Lower leg skin (tissue), 4 donors: Measurements from ENCODE around the gene OLFML3. TPM values are rescaled to one million over a fixed set of nuclear protein-coding genes. Genes with fewer than 3 reads are reported as not detected.
"Not testable (repeated sequence)": the region's sequence is repeated elsewhere in the genome, so short reads cannot be mapped to it uniquely, and the experiment has no call there.

ENCODE experiments used
- DNase-seq, 2 donors: peaks; one replicate each; pipeline ENCODE4 v3.0.0-alpha.2; 2019; ENCODE audit warnings: low spot score in 2 of 2
- H3K4me3 ChIP-seq: fragments of 200-600 bp; sonication (generic); 2 replicates; pipeline ENCODE4 v1.5.1; 2017; ENCODE audit warnings: mild to moderate bottlenecking, low read depth; ENCODE audit not compliant: poor library complexity, severe bottlenecking
- POLR2A ChIP-seq, 2 donors: fragments of 450-650 bp; IDR thresholded peaks; one replicate each; pipeline ENCODE4 v1.6.1; 2016 to 2017; ENCODE audit warnings: antibody characterized with exemption in 2 of 2, mild to moderate bottlenecking in 1 of 2, moderate library complexity in 1 of 2
- WGBS, 2 donors: methylation state at CpG; one replicate each; pipeline ENCODE4 v1.1.5; 2018; 5-methylcytosine and 5-hydroxymethylcytosine counted together
- intact Hi-C: fragments of 100-400 bp; cut with DNase I; formaldehyde crosslinking; loops from one replicate; pipeline ENCODE4 v1.15.0; 2023; ENCODE audit warnings: low total_unique reads
- total RNA-seq, 4 donors: library from RNA; depleted of rRNA; stranded (reverse); fragments of >200 nt; gene quantifications; one replicate each; pipeline ENCODE4 v1.1.0, GENCODE V29; 2016
- TF ChIP-seq, protein P1 (sequence below), 3 donors: fragments of 450-650 bp; IDR thresholded peaks; one replicate each; pipeline ENCODE4 v1.5.1; 2016; ENCODE audit warnings: antibody characterized with exemption in 3 of 3, mild to moderate bottlenecking in 3 of 3, moderate library complexity in 2 of 3

Gene OLFML3
- total RNA-seq, 4 donors from 2014 or later = 3.7 to 57.9 (median 15.9) TPM

- no peak overlapping the region for H3K4me3 ChIP-seq
- no peak for TF ChIP-seq POLR2A (IDR thresholded peaks at IDR 0.05)
- TF ChIP-seq, protein P1, sequence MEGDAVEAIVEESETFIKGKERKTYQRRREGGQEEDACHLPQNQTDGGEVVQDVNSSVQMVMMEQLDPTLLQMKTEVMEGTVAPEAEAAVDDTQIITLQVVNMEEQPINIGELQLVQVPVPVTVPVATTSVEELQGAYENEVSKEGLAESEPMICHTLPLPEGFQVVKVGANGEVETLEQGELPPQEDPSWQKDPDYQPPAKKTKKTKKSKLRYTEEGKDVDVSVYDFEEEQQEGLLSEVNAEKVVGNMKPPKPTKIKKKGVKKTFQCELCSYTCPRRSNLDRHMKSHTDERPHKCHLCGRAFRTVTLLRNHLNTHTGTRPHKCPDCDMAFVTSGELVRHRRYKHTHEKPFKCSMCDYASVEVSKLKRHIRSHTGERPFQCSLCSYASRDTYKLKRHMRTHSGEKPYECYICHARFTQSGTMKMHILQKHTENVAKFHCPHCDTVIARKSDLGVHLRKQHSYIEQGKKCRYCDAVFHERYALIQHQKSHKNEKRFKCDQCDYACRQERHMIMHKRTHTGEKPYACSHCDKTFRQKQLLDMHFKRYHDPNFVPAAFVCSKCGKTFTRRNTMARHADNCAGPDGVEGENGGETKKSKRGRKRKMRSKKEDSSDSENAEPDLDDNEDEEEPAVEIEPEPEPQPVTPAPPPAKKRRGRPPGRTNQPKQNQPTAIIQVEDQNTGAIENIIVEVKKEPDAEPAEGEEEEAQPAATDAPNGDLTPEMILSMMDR (IDR thresholded peaks at IDR 0.05) = no peak
- no peak for DNase-seq
- intact Hi-C loops = no loop called here
- WGBS, 2 donors = 47 to 68% methylated on average over 9 of the region's 9 CpGs
These were observed 31.3 kb downstream of the OLFML3 start for GRCh38 chr1:114010433-114011184.

- no peak for DNase-seq
- no peak for TF ChIP-seq POLR2A (IDR thresholded peaks at IDR 0.05)
- TF ChIP-seq, protein P1 (IDR thresholded peaks at IDR 0.05) = no peak
- no peak overlapping the region for H3K4me3 ChIP-seq
- intact Hi-C loops = no loop called here
These were observed 32.5 kb downstream of the OLFML3 start for GRCh38 chr1:114011796-114012195.

- TF ChIP-seq, protein P1 (IDR thresholded peaks at IDR 0.05) = no peak
- TF ChIP-seq POLR2A (IDR thresholded peaks at IDR 0.05) = no peak
- DNase-seq = no peak
- intact Hi-C loops = no loop called here
- WGBS, 2 donors = 41 to 66% methylated on average over 2 of the region's 2 CpGs
- H3K4me3 ChIP-seq = no peak overlapping the region
These were observed 35.8 kb downstream of the OLFML3 start for GRCh38 chr1:114015075-114015474.

DNA sequence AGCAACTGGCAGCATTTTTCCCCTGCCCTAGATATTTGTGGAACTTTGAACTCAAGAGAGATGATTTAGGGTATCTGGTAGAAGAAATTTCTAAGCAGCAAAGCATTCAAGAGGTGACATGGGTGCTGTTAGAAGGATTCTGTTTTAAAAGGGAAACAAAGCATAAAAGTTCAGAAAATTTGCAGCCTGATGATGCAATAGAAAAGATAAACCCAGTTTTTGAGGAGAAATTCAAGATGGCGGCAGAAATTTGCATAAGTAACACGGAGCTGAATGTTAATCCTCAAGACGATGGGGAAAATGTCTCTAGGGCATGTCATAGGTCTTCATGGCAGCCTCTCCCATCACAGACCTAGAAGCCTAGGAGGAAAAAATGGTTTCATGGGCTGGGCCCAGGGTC lies 40.5 kb downstream of the OLFML3 start:
- WGBS, 2 donors = 88 to 91% methylated on average over 3 of the region's 3 CpGs
- DNase-seq, intact Hi-C loops, H3K4me3 ChIP-seq: not testable (repeated sequence)

DNA sequence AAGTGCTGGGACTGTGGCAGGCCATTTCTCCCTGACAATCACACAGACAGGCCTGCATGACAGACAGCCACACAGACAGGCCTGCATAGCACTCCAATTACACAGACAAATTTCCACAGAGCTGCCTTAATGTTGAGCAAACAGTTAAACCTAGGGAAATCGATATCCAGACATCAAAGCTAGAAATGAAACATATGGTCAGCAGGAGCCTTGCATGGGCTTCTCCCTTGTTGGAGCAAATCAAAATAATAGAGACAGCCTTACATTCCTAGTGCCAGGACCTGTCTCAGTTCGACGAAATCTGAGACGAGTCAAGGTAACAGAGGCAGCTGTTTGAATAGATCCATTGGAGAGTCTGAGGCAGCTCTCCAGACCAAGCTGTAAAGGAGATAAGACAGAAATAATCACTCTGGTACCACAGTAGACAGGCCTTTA lies 42.4 kb downstream of the OLFML3 start:
- DNase-seq = no peak
- WGBS, 2 donors = 61 to 69% methylated on average over 4 of the region's 4 CpGs
- no peak for TF ChIP-seq POLR2A (IDR thresholded peaks at IDR 0.05)
- TF ChIP-seq, protein P1 (IDR thresholded peaks at IDR 0.05) = no peak
- intact Hi-C loops = no loop called here
- H3K4me3 ChIP-seq = no peak overlapping the region

DNA sequence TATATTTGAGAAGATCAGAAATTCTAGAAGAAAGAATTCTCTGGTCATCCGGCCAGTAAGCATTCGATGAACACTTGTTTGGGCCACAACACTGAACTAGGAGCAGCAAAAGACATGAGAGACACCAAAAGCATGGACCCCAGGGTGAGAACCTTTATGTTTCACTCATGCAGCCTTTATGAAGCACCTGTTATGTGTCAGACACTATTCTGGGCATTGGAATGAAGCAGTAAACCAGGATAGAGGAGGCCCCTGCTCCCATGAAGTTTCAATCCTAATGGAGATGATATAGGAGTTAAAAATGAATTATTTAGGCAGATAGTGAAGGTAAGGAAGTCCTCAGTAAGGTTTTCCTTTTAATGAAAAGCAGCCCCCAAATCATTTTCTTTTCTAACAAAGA lies 43.6 kb downstream of the OLFML3 start:
- TF ChIP-seq, protein P1 (IDR thresholded peaks at IDR 0.05) = no peak
- TF ChIP-seq POLR2A (IDR thresholded peaks at IDR 0.05) = no peak
- WGBS, 2 donors = 95% methylated on average over 2 of the region's 2 CpGs
- intact Hi-C loops = no loop called here
- no peak for DNase-seq
- no peak overlapping the region for H3K4me3 ChIP-seq
